ENCODE results near the gene SELENOO. TPM values are rescaled to one million over a fixed set of nuclear protein-coding genes. Genes with fewer than 3 reads are reported as not detected.
A peak's percentile ranks its signal among the peaks of the same experiment; 100 is the strongest.

The SELENOO gene
- total RNA-seq, 6 experiments from 2014 or later, result 51.1 to 67.8 (median 59.2) TPM

DNA sequence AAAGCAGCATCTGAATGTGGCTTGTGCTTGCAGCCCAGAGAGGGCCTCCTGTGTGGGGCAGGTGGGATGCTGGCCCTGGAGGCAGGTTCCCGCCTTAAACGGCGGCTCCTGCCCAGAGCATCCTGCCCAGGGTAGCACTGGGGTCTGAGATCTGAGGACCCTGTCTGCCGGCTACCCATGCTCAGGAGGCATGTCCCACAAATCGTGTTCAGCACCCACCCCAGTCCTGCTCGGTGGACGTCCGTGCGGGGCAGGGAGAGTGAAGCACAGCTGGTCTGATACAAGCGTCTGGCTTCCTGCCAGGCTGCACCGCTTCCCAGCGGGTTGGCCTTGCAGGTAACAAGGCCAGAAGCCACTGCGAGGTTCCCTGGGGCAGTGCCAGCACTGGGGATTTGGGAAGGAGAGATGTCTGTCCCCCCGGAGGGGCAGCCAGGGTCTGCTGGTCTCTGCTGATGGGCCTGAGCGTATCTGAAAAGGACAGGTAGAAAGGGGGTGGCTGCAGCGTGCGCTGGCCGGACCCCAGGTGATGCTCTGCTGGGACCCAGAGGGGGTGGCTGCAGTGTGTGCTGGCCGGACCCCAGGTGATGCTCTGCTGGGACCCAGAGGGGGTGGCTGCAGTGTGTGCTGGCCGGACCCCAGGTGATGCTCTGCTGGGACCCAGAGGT is 11.5 kb upstream of the SELENOO start:
- intact Hi-C loops (cut with DNase I), result no loop called here
- Histone ChIP-seq H3K4me1 (peaks cover 0 to 40% (median 8%) of the 10 kb centered on the region in 4 donors), H3K27me3 (no peaks in the 10 kb centered on the region), H3K9me3 (no peaks in the 10 kb centered on the region), H3K27ac (peak overlapping the region in 2 of 3 donors; percentile 59 to 77), H3K4me3 (no peak overlapping the region), H3K36me3 (no peaks in the 10 kb centered on the region)
- TF ChIP-seq POLR2A (IDR thresholded peaks at IDR 0.05), result no peak
- TF ChIP-seq, protein P1, sequence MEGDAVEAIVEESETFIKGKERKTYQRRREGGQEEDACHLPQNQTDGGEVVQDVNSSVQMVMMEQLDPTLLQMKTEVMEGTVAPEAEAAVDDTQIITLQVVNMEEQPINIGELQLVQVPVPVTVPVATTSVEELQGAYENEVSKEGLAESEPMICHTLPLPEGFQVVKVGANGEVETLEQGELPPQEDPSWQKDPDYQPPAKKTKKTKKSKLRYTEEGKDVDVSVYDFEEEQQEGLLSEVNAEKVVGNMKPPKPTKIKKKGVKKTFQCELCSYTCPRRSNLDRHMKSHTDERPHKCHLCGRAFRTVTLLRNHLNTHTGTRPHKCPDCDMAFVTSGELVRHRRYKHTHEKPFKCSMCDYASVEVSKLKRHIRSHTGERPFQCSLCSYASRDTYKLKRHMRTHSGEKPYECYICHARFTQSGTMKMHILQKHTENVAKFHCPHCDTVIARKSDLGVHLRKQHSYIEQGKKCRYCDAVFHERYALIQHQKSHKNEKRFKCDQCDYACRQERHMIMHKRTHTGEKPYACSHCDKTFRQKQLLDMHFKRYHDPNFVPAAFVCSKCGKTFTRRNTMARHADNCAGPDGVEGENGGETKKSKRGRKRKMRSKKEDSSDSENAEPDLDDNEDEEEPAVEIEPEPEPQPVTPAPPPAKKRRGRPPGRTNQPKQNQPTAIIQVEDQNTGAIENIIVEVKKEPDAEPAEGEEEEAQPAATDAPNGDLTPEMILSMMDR (IDR thresholded peaks at IDR 0.05), result no peak
- DNase-seq, result peak in 1 of 3 donors; percentile 63
- ATAC-seq, result no peak
- WGBS (ENCODE audit: insufficient coverage, low coverage, low lambda C conversion rate, missing lambda C conversion rate), result 18% methylated on average over 4 of the region's 20 CpGs

DNA sequence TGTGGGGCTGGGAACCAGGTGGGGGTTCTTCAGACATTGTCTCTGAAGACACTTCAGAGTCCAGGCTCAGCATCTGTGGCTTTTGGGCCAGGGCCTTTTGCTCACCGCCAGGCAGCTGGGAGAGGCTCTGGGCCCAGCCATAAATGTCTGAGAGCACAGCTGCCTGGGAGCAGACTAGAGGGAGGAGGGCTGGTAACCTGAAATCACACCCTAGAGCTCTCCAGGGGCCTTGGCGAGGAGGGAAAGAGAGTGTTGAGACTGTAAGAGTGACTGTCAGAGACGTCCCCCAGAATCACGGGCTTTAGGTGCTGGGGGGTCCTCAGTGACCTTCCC is 11.0 kb upstream of the SELENOO start:
- no CpG with 5 or more reads among the region's 4 CpGs for WGBS (ENCODE audit: insufficient coverage, low coverage, low lambda C conversion rate, missing lambda C conversion rate)
- no peaks in the 10 kb centered on the region for H3K9me3 ChIP-seq
- peak overlapping the region; percentile 27 to 56 (median 46) for H3K4me3 ChIP-seq
- H3K36me3 ChIP-seq, result no peaks in the 10 kb centered on the region
- peak overlapping the region; percentile 59 to 78 (median 77) for H3K27ac ChIP-seq
- ATAC-seq (no peak), DNase-seq (no peak)
- H3K4me1 ChIP-seq, result peaks cover 0 to 41% (median 9%) of the 10 kb centered on the region in 4 donors
- no peak for TF ChIP-seq POLR2A (IDR thresholded peaks at IDR 0.05)
- TF ChIP-seq, protein P1 (IDR thresholded peaks at IDR 0.05), result no peak
- intact Hi-C loops (cut with DNase I), result no loop called here
- H3K27me3 ChIP-seq, result no peaks in the 10 kb centered on the region

DNA sequence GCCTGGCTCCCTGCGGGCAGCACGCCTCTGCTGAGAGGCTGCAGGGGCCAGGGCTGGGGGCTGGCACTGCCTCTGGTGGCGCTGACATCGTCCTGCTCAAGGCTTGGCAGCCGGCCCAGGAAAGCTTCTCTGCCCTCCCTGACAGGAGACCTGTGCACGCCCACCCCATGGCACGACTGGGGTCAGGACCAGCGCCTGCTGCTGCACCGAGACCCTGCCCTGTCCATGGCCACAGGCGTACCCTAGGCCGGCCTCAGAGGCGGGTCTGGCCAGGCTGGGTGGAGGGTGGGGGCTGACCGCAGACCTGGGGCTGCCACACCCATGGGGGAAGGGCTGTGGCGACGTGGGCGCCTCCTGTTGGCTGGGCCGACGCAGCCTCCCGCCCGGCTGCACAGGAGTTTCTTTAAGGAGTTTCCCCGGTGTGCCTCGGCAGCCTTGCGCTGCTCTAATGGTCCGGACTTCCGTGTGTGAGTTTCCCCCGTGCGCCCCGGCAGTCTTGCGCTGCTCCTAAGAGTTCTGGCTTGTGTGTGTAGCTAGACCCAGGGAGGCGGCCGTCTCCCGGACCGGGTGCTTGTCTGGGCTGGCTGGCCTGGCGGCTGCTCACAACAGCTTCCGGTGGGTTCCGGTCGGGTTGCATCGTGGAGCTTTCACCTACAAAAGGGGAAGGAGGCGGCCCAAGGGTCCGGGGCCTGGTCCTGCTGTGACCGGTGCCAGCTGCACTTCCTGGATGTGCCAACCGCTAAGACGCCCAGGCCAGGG is 10.4 kb upstream of the SELENOO start:
- TF ChIP-seq, protein P1 (IDR thresholded peaks at IDR 0.05), result peak; percentile 13 to 59 (median 40)
- TF ChIP-seq POLR2A (IDR thresholded peaks at IDR 0.05), result peak; percentile 38
- no peaks in the 10 kb centered on the region for H3K36me3 ChIP-seq
- peaks cover 0 to 43% (median 11%) of the 10 kb centered on the region in 4 donors for H3K4me1 ChIP-seq
- 0% methylated on average over 5 of the region's 43 CpGs for WGBS (ENCODE audit: insufficient coverage, low coverage, low lambda C conversion rate, missing lambda C conversion rate)
- no peaks in the 10 kb centered on the region for H3K27me3 ChIP-seq
- no peaks in the 10 kb centered on the region for H3K9me3 ChIP-seq
- peak overlapping the region; percentile 59 to 78 (median 77) for H3K27ac ChIP-seq
- DNase-seq, result peak; percentile 80 to 89 (median 80)
- peak; percentile 46 to 64 (median 54) for ATAC-seq
- H3K4me3 ChIP-seq, result peak overlapping the region; percentile 27 to 56 (median 46)
- intact Hi-C loops (cut with DNase I), result no loop called here

DNA sequence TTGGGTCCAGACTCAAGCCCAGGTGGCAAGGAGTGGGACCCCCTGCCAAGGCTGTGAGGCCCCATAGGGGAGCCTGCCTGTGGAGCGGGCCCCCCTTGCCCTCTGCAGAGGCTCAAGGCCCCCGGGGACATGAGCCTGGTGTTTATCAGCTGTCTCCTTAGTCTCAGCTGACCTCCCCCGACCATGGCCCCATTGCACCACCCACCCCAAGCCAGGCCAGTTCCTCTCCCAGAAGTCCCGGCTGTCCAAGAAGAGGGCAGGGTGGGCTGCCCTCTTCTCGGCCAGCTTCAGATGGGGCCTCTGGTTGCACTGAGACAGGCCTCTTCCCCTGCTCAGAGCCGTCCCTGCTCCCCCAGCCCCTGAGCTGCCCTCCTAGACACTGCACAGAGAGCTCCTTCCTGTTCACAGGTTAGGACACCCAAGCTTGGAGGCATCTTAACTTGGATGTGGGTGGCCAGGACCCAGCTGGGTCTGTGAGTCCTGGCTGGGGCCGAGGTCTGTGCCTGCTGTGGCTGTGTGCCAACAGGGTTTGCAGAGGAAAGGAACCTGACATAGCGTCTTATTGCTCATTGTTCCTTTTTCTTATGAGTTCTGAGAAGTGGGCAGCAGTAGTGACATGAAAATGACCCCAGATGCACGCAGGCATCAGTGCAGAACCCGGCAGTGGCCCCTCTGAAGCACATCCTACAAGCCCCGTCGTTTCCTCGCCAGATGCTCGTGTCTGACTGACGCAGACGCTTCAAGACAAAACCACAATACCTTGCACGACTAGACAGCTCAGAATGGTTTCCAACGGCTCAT is 9.7 kb upstream of the SELENOO start:
- H3K4me3 ChIP-seq, result peak overlapping the region; percentile 27 to 56 (median 46)
- H3K27me3 ChIP-seq, result no peaks in the 10 kb centered on the region
- intact Hi-C loops (cut with DNase I), result no loop called here
- WGBS (ENCODE audit: insufficient coverage, low coverage, low lambda C conversion rate, missing lambda C conversion rate), result 47% methylated on average over 11 of the region's 18 CpGs
- peak overlapping the region; percentile 59 to 78 (median 77) for H3K27ac ChIP-seq
- peaks cover 0 to 43% (median 14%) of the 10 kb centered on the region in 4 donors for H3K4me1 ChIP-seq
- no peak for DNase-seq
- no peaks in the 10 kb centered on the region for H3K9me3 ChIP-seq
- peak in 2 of 4 donors; percentile 2 for ATAC-seq
- no peaks in the 10 kb centered on the region for H3K36me3 ChIP-seq
- TF ChIP-seq POLR2A (IDR thresholded peaks at IDR 0.05), result no peak
- TF ChIP-seq, protein P1 (IDR thresholded peaks at IDR 0.05), result no peak

Measured in right lobe of liver (tissue), 6 donors.